ENCODE data around the gene CCL26.

CCL26 gene

GRCh38 chr7:75772081-75773077 is at the start of gene CCL26:
CCL26 (minus strand) TSS chr7:75772211; CDS start chr7:75772176, 35 bp downstream.
- DNase-seq (ENCODE audit: low read depth, low spot score), result no peak

GRCh38 chr7:75820688-75821087 is 48.7 kb upstream of the CCL26 start:
- no peak for DNase-seq (ENCODE audit: low read depth, low spot score)

DNA sequence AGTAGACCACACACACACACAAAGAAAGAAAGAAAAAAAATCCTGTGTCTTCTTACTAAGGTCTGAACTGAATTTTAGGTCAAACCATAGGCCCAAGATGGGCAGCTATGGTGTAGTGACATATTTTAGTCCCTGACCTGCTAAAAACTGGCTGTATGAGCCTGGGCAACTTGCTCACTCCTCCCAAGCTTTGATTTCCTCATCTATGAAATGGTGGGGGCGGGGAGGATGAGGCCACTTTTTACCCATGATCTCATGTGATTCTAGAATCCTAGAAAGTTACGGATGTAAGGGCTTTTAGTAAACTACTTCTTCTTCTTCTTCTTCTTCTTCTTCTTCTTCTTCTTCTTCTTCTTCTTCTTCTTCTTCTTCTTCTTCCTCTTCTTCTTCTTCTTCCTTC is 47.7 kb upstream of the CCL26 start:
- DNase-seq (ENCODE audit: low read depth, low spot score), result no peak

- no peak for DNase-seq (ENCODE audit: low read depth, low spot score)
Measured at GRCh38 chr7:75818472-75818871, 46.5 kb upstream of the CCL26 start.

GRCh38 chr7:75817116-75817515 is 45.1 kb upstream of the CCL26 start:
- no peak for DNase-seq (ENCODE audit: low read depth, low spot score)

- DNase-seq (ENCODE audit: low read depth, low spot score), result no peak
Measured at GRCh38 chr7:75815418-75816064, 43.5 kb upstream of the CCL26 start.

- DNase-seq (ENCODE audit: low read depth, low spot score), result no peak
Measured at GRCh38 chr7:75814407-75814947, 42.5 kb upstream of the CCL26 start.

DNA sequence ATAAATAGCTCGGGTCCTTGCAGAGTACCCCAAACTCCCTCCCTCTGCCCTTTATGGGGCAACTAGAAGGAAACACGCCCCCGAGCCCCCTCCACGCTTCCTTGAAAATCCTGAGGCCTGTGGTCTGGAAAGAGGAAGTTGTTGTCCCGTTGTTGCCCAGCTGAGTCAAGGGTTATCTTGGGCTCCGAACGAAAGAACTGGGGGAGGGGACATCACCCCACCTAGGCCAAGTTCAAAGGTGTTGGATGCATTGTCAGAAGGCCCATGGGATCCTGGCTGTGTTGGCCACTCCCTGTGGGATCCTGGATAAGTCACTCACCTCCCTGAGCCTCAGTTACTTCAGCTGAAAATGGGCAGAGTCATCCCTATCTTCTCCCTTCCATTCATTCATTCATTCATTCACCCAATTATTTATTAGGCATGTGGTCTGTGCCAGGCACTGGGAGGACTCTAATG is 41.8 kb upstream of the CCL26 start, which contains the start of gene CCL24:
Gene CCL24 (minus strand): TSS at position 26 of the 456 bp plus-strand sequence. CDS start 91 bp downstream, outside the sequence.
- no peak for DNase-seq (ENCODE audit: low read depth, low spot score)

GRCh38 chr7:75813084-75813483 is 41.1 kb upstream of the CCL26 start:
- DNase-seq (ENCODE audit: low read depth, low spot score), result no peak

DNA sequence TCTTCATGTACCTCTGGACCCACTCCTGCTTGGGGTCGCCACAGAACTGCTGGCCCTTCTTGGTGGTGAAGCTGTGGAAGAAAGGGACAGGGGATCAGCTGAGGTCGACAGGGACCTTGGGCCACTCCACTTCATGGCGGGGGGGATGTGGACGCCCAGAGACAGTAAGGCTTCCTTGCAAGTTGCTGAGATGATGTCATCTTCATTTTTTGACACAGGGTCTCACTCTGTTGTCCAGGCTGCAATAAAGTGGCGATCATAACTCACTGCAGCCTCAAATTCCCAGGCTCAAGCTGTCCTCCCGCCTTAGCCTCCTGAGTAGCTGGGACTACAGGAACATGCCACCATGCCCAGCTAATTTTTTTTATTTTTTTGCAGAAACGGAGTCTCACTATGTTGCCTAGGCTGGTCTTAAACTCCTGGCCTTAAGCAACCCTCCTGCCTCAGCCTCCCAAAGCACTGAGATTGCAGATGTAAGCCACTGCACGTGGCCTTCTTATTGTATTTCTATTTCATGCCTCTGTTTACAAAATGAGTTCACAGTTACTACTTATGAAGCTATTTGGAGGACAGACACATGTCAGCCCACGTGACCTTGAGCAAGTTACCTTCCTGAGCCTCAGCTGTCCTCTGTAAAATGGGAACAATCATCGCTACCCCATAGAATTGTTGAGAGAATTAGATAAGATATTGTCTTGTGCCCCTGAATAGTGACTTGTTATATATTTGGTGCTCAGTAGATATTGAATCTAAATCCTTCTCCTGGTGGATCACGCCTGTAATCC is 40.1 kb upstream of the CCL26 start:
- DNase-seq (ENCODE audit: low read depth, low spot score), result no peak

GRCh38 chr7:75809396-75809795 is 37.4 kb upstream of the CCL26 start:
- no peak for DNase-seq (ENCODE audit: low read depth, low spot score)

GRCh38 chr7:75808106-75808505 is 36.1 kb upstream of the CCL26 start:
- DNase-seq (ENCODE audit: low read depth, low spot score), result no peak

- DNase-seq (ENCODE audit: low read depth, low spot score), result no peak
Measured at GRCh38 chr7:75807452-75807851, 35.4 kb upstream of the CCL26 start.

GRCh38 chr7:75806560-75807307 is 34.7 kb upstream of the CCL26 start:
- DNase-seq (ENCODE audit: low read depth, low spot score), result no peak

GRCh38 chr7:75804705-75805104 is 32.7 kb upstream of the CCL26 start:
- DNase-seq (ENCODE audit: low read depth, low spot score), result no peak

- no peak for DNase-seq (ENCODE audit: low read depth, low spot score)
Measured at GRCh38 chr7:75804004-75804403, 32.0 kb upstream of the CCL26 start.

DNA sequence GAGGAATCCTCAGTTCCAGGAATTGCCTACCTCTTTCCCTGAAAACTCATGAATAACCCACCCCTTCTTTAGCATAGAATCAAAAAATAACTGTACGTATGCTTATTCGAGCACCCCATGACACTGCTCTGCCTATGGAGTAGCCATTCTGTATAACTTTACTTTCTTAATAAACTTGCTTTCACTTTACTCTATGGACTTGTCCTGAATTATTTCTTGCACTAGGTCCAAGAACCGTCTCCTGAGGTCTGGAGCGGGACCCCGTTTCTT is 30.5 kb upstream of the CCL26 start:
- no peak for DNase-seq (ENCODE audit: low read depth, low spot score)

- DNase-seq (ENCODE audit: low read depth, low spot score), result no peak
Measured at GRCh38 chr7:75798770-75799169, 26.8 kb upstream of the CCL26 start.

DNA sequence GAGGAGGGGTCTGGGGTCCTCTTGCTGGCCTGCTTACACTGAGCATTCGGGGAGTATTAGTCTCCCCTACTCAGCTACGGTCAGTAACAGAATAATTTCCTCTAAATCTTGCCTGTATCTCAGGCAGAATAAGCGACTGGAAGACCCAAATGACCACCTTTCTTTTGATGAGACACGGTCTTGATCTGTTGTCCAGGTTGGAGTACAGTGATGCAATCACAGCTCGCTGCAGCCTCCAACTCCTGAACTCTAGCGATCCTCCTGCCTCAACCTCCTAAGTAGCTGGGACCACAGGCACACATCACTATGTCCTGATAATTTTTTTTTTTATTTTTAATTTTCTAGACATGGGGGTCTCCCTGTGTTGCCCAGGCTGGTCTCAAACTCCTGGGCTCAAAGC is 24.4 kb upstream of the CCL26 start:
- DNase-seq (ENCODE audit: low read depth, low spot score), result no peak

GRCh38 chr7:75795831-75796285 is 23.8 kb upstream of the CCL26 start:
- DNase-seq (ENCODE audit: low read depth, low spot score), result peak; percentile 36

DNA sequence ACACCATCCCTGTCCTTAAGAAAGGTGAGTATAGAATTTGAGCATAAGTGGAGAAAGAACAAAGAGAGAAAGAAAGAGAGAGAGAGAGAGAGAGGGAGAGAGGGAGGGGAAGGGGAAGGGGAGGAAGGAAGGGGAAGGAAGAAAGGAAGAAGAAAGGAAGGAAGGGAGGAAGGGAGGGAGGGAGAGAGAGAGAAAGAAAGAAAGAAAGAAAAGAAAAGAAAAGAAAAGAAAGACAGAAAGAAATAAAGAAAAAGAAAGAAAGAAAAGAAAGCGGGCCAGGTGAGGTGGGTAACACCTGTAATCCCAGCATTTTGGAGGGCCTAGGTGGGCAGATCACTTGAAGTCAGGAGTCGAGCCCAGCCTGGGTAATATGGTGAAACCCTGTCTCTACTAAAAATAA is 21.7 kb upstream of the CCL26 start:
- no peak for DNase-seq (ENCODE audit: low read depth, low spot score)

Data from ELF-1 (cell line).